Activated CD4-positive, alpha-beta memory T cell treated with anti-CD3 and anti-CD28 coated beads, Interleukin-2, amount 10 ng/mL, durations not matched to agents 7 days and 5 days (primary cell): Measurements from ENCODE around the gene CLPTM1. TPM values are rescaled to one million over a fixed set of nuclear protein-coding genes. Genes with fewer than 3 reads are reported as not detected.
"Not testable (repeated sequence)": the region's sequence is repeated elsewhere in the genome, so short reads cannot be mapped to it uniquely, and the experiment has no call there.

Experiments used
- CTCF ChIA-PET: fragments of 350-600 bp; sonication (Branson Sonifier 250); formaldehyde crosslinking; loops from one replicate; lab custom pipeline; 2021; ENCODE audit warnings: antibody characterized with exemption, inconsistent platforms; lab: Charles Lee
- POLR2A ChIA-PET: fragments of 350-600 bp; sonication (Branson Sonifier 250); formaldehyde crosslinking; loops from one replicate; lab custom pipeline; 2021; ENCODE audit warnings: antibody characterized with exemption; lab: Charles Lee
- DNase-seq: peaks from one replicate; pipeline ENCODE4 v3.0.0-alpha.2; 2020
- H3K27ac Mint-ChIP-seq: one replicate; pipeline ENCODE4 v1.8.0; 2021; ENCODE audit warnings: mild to moderate bottlenecking, mixed read lengths
- H3K27me3 Mint-ChIP-seq: one replicate; pipeline ENCODE4 v1.8.0; 2021; ENCODE audit warnings: mixed read lengths
- H3K36me3 Mint-ChIP-seq: one replicate; pipeline ENCODE4 v1.8.0; 2021; ENCODE audit warnings: low read depth, mixed read lengths
- H3K4me1 Mint-ChIP-seq: one replicate; pipeline ENCODE4 v1.8.0; 2021; ENCODE audit warnings: mixed read lengths
- H3K4me3 Mint-ChIP-seq: one replicate; pipeline ENCODE4 v1.8.0; 2021; ENCODE audit warnings: mild to moderate bottlenecking, mixed read lengths
- H3K9me3 Mint-ChIP-seq: one replicate; pipeline ENCODE4 v1.8.0; 2021; ENCODE audit warnings: mixed read lengths
- total RNA-seq, 2 experiments: library from RNA; stranded (reverse); gene quantifications; one replicate each; pipeline ENCODE4 v1.2.3, GENCODE V29; 2021

The CLPTM1 gene
- total RNA-seq, 2 experiments from 2014 or later = 66.9 to 68.6 TPM

DNA sequence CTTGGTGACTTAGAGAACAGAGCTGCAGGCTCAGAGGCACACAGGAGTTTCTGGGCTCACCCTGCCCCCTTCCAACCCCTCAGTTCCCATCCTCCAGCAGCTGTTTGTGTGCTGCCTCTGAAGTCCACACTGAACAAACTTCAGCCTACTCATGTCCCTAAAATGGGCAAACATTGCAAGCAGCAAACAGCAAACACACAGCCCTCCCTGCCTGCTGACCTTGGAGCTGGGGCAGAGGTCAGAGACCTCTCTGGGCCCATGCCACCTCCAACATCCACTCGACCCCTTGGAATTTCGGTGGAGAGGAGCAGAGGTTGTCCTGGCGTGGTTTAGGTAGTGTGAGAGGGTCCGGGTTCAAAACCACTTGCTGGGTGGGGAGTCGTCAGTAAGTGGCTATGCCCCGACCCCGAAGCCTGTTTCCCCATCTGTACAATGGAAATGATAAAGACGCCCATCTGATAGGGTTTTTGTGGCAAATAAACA lies 30.9 kb upstream of the CLPTM1 start:
- Mint-ChIP-seq H3K27ac (no peak overlapping the region), H3K4me1 (peaks cover 4% of the 10 kb centered on the region), H3K9me3 (no peaks in the 10 kb centered on the region), H3K27me3 (peaks cover 19% of the 10 kb centered on the region), H3K36me3 (no peaks in the 10 kb centered on the region), H3K4me3 (no peak overlapping the region)
- CTCF ChIA-PET = interaction anchor here (1.1 kb wide), 1 partner anchor 34 kb away, joined by 3 read pairs; no protein-coding TSS in a partner anchor
- POLR2A ChIA-PET = no interaction called here
- DNase-seq = no peak

DNA sequence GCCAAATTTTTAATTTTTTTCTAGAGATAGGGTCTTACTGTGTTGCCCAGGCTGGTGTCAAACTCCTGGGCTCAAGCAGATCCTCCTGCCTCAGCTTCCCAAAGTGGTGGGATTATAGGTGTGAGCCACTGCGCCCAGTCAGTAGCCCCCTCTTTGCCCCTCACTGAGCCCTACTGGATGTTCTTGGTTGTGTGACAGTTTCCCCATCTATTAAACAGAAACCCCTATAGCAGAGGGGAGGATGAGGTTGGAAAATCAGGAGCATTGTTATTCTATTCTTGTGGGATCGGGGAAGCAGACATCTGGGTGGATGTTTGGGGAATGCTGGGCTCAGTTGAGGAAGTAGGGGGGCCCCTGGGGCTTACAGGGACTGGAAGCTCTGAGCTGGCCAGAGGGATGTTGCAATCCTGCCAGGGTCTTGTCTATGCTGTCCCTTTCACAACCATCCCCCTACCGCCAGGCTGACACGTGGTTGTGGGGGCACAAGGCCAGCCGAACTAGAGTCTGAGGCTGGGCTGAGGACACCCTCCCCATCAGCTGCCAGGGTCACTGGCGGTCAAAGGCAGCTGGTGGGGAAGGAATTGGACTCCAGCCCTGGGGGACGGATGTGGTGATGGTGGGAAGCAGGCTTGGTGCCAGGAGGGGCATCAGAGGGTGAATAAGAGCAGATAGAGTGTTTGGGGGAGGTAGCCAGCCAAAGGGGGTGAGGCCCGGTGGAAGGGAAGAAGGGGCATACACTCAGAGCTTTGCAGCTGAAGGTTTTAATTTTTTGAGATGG lies 29.9 kb upstream of the CLPTM1 start:
- Mint-ChIP-seq H3K4me3 (no peak overlapping the region), H3K27ac (no peak overlapping the region), H3K36me3 (no peaks in the 10 kb centered on the region), H3K4me1 (peaks cover 4% of the 10 kb centered on the region), H3K27me3 (peaks cover 19% of the 10 kb centered on the region), H3K9me3 (no peaks in the 10 kb centered on the region)
- no peak for DNase-seq
- POLR2A ChIA-PET = no interaction called here
- CTCF ChIA-PET = no interaction called here

- POLR2A ChIA-PET, H3K4me3 Mint-ChIP-seq: not testable (repeated sequence)
These were observed 28.7 kb upstream of the CLPTM1 start for GRCh38 chr19:44926245-44927077.

DNA sequence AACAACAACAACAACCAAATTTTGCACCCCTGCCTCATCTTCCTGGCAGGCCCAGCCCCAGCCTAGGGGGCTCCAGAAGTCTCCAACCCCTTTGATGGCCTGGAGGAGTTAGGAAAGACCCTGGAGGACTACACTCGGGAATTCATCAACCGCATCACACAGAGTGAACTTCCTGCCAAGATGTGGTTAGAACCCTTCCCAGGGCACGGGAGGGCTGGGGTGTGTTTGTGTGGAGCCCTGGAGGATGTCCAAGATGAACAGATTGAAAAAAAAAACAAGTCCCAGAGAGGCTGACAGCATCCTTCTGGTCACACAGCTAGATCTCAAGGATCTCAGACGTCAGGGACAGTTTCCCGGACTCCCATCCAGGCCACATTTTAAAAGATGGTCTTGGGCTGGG lies 27.4 kb upstream of the CLPTM1 start:
- CTCF ChIA-PET = no interaction called here
- no peaks in the 10 kb centered on the region for H3K9me3 Mint-ChIP-seq
- H3K27ac Mint-ChIP-seq = no peak overlapping the region
- DNase-seq = no peak
- POLR2A ChIA-PET = no interaction called here
- peaks cover 4% of the 10 kb centered on the region for H3K4me1 Mint-ChIP-seq
- H3K27me3 Mint-ChIP-seq = peaks cover 19% of the 10 kb centered on the region
- H3K4me3 Mint-ChIP-seq = no peak overlapping the region
- H3K36me3 Mint-ChIP-seq = no peaks in the 10 kb centered on the region

More at GRCh38 chr19:44926245-44927077, 28.7 kb upstream of the CLPTM1 start:
- H3K4me1 Mint-ChIP-seq, H3K36me3 Mint-ChIP-seq, CTCF ChIA-PET, H3K9me3 Mint-ChIP-seq, DNase-seq, H3K27ac Mint-ChIP-seq: not testable (repeated sequence)
- H3K27me3 Mint-ChIP-seq = peaks cover 19% of the 10 kb centered on the region

- Mint-ChIP-seq H3K36me3 (no peaks in the 10 kb centered on the region), H3K27ac (no peak overlapping the region), H3K9me3 (no peaks in the 10 kb centered on the region), H3K4me1 (peaks cover 4% of the 10 kb centered on the region), H3K27me3 (peaks cover 21% of the 10 kb centered on the region), H3K4me3 (no peak overlapping the region)
- no peak for DNase-seq
- POLR2A ChIA-PET = no interaction called here
- CTCF ChIA-PET = no interaction called here
These were observed 25.1 kb upstream of the CLPTM1 start for GRCh38 chr19:44930088-44930487.

- peaks cover 9% of the 10 kb centered on the region for H3K27me3 Mint-ChIP-seq
- DNase-seq = no peak
- peaks cover 4% of the 10 kb centered on the region for H3K4me1 Mint-ChIP-seq
- no peak overlapping the region for H3K4me3 Mint-ChIP-seq
- ChIA-PET POLR2A (no interaction called here), CTCF (no interaction called here)
- H3K27ac Mint-ChIP-seq = no peak overlapping the region
- no peaks in the 10 kb centered on the region for H3K9me3 Mint-ChIP-seq
- H3K36me3 Mint-ChIP-seq = no peaks in the 10 kb centered on the region
These were observed 23.6 kb upstream of the CLPTM1 start for GRCh38 chr19:44931541-44931940.

- H3K27me3 Mint-ChIP-seq = peaks cover 2% of the 10 kb centered on the region
- H3K36me3 Mint-ChIP-seq = no peaks in the 10 kb centered on the region
- POLR2A ChIA-PET = no interaction called here
- CTCF ChIA-PET = interaction anchor here (1.0 kb wide), 1 partner anchor 12 kb away, joined by 3 read pairs; no protein-coding TSS in a partner anchor
- no peak for DNase-seq
- no peak overlapping the region for H3K27ac Mint-ChIP-seq
- no peaks in the 10 kb centered on the region for H3K9me3 Mint-ChIP-seq
- no peak overlapping the region for H3K4me3 Mint-ChIP-seq
- H3K4me1 Mint-ChIP-seq = no peaks in the 10 kb centered on the region
These were observed 15.5 kb upstream of the CLPTM1 start for GRCh38 chr19:44939668-44940067.

GRCh38 chr19:44942067-44942571 lies 13.1 kb upstream of the CLPTM1 start, which contains the start of gene APOC4:
Gene APOC4, plus strand, starts transcription at chr19:44942237. Its CDS starts 41 bp downstream, at chr19:44942278.
- ChIA-PET POLR2A (no interaction called here), CTCF (no interaction called here)
- H3K36me3 Mint-ChIP-seq = no peaks in the 10 kb centered on the region
- DNase-seq = no peak
- no peak within 1 kb of the TSS for H3K27ac Mint-ChIP-seq
- H3K27me3 Mint-ChIP-seq = no peaks in the 10 kb centered on the region
- no peaks in the 10 kb centered on the region for H3K9me3 Mint-ChIP-seq
- H3K4me1 Mint-ChIP-seq = peaks cover 2% of the 10 kb centered on the region
- no peak within 1 kb of the TSS for H3K4me3 Mint-ChIP-seq

GRCh38 chr19:44943801-44944249 lies 11.4 kb upstream of the CLPTM1 start:
- no peaks in the 10 kb centered on the region for H3K36me3 Mint-ChIP-seq
- ChIA-PET CTCF (no interaction called here), POLR2A (no interaction called here)
- no peak for DNase-seq
- peaks cover 2% of the 10 kb centered on the region for H3K4me1 Mint-ChIP-seq
- no peak overlapping the region for H3K4me3 Mint-ChIP-seq
- no peaks in the 10 kb centered on the region for H3K27me3 Mint-ChIP-seq
- H3K27ac Mint-ChIP-seq = no peak overlapping the region
- no peaks in the 10 kb centered on the region for H3K9me3 Mint-ChIP-seq

- no peaks in the 10 kb centered on the region for H3K27me3 Mint-ChIP-seq
- DNase-seq = no peak
- peaks cover 3% of the 10 kb centered on the region for H3K4me1 Mint-ChIP-seq
- peaks cover 2% of the 10 kb centered on the region for H3K36me3 Mint-ChIP-seq
- H3K9me3 Mint-ChIP-seq = no peaks in the 10 kb centered on the region
- no peak overlapping the region for H3K27ac Mint-ChIP-seq
- ChIA-PET CTCF (no interaction called here), POLR2A (interaction anchor here (1.4 kb wide), 1 partner anchor 43 kb away, joined by 3 read pairs; no protein-coding TSS in a partner anchor)
- no peak overlapping the region for H3K4me3 Mint-ChIP-seq
These were observed 8.1 kb upstream of the CLPTM1 start for GRCh38 chr19:44947041-44947581.

DNA sequence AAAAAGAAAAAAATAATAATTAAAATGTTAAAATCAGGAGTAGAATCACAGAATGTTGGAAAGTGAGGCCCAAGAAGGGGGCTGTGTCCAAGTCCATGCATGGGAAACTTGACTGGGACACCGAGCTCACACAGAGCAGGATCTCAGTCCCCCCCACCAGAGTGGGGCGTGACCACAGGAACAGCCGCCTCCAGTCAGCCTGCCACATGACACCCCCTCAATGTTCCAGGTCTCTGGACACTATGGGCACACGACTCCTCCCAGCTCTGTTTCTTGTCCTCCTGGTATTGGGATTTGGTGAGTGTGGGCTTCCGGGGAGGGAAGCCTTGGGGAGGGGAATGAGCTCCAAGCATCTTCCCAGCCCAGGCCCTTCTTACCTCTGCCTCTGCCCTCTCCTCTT lies 6.9 kb upstream of the CLPTM1 start:
- Mint-ChIP-seq H3K36me3 (peaks cover 2% of the 10 kb centered on the region), H3K27ac (no peak overlapping the region), H3K27me3 (no peaks in the 10 kb centered on the region), H3K4me3 (no peak overlapping the region), H3K9me3 (no peaks in the 10 kb centered on the region), H3K4me1 (peaks cover 3% of the 10 kb centered on the region)
- DNase-seq = no peak
- ChIA-PET CTCF (interaction anchor here (1.0 kb wide), 1 partner anchor 10 kb away, joined by 3 read pairs; no protein-coding TSS in a partner anchor), POLR2A (interaction anchor here (1.4 kb wide), 1 partner anchor 44 kb away, joined by 3 read pairs; no protein-coding TSS in a partner anchor)

DNA sequence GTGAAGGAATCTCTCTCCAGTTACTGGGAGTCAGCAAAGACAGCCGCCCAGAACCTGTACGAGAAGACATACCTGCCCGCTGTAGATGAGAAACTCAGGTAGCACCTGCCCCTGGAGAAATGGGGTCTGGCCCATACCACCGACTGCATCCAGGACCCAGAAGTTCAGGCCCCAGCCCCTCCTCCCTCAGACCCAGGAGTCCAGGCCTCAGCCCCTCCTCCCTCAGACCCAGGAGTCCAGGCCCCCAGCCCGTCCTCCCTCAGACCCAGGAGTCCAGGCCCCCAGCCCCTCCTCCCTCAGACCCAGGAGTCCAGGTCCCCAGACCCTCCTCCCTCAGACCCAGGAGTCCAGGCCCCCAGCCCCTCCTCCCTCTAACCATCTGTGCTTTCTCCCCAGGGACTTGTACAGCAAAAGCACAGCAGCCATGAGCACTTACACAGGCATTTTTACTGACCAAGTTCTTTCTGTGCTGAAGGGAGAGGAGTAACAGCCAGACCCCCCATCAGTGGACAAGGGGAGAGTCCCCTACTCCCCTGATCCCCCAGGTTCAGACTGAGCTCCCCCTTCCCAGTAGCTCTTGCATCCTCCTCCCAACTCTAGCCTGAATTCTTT lies 6.3 kb upstream of the CLPTM1 start:
- H3K27ac Mint-ChIP-seq = no peak overlapping the region
- peaks cover 2% of the 10 kb centered on the region for H3K36me3 Mint-ChIP-seq
- no peak for DNase-seq
- no peaks in the 10 kb centered on the region for H3K9me3 Mint-ChIP-seq
- H3K4me1 Mint-ChIP-seq = peaks cover 8% of the 10 kb centered on the region
- ChIA-PET CTCF (interaction anchor here (1.0 kb wide), 1 partner anchor 9 kb away, joined by 3 read pairs; no protein-coding TSS in a partner anchor), POLR2A (interaction anchor here (1.4 kb wide), 1 partner anchor 45 kb away, joined by 3 read pairs; no protein-coding TSS in a partner anchor)
- no peaks in the 10 kb centered on the region for H3K27me3 Mint-ChIP-seq
- H3K4me3 Mint-ChIP-seq = no peak overlapping the region
